H1 (cell line): ENCODE results near the gene RAET1G. TPM values are rescaled to one million over a fixed set of nuclear protein-coding genes. Genes with fewer than 3 reads are reported as not detected.
"Not testable (repeated sequence)": the region's sequence is repeated elsewhere in the genome, so short reads cannot be mapped to it uniquely, and the experiment has no call there.

Experiments
- CTCF ChIA-PET: fragments of 300-600 bp; sonication (Branson Sonifier 250); formaldehyde crosslinking; loops from one replicate; lab custom pipeline; 2021; ENCODE audit not compliant: partially characterized antibody; lab: Charles Lee
- POLR2A ChIA-PET: fragments of 300-600 bp; sonication (Branson Sonifier 250); formaldehyde crosslinking; loops from one replicate; lab custom pipeline; 2021; ENCODE audit warnings: inconsistent platforms; ENCODE audit not compliant: partially characterized antibody; lab: Charles Lee
- DNase-seq, 2 experiments: peaks; one replicate each; pipeline versions ENCODE4 v3.0.0 to v3.0.0-alpha.2; 2010 to 2022; ENCODE audit warnings: low spot score in 2 of 2, low read depth in 1 of 2, mixed read lengths in 1 of 2
- FAIRE-seq: peaks from 2 replicates; lab custom pipeline; 2011; peaks lifted over from hg19 to GRCh38; lab: Jason Lieb, UNC
- H2AFZ ChIP-seq: 2 replicates; pipeline ENCODE4 v1.8.1; 2012; ENCODE audit warnings: low read length, inconsistent platforms
- H2AK5ac ChIP-seq: 2 replicates; pipeline ENCODE4 v1.6.1; 2013; ENCODE audit warnings: low read depth, low read length
- H2BK120ac ChIP-seq: replicated peaks from 2 replicates; pipeline ENCODE3; 2013; ENCODE audit warnings: low read depth, low read length, inconsistent platforms
- H2BK12ac ChIP-seq: 2 replicates; pipeline ENCODE4 v1.6.1; 2013; ENCODE audit warnings: low read depth, low read length
- H2BK15ac ChIP-seq: 2 replicates; pipeline ENCODE4 v1.6.1; 2013; ENCODE audit warnings: low read length
- H2BK20ac ChIP-seq: 2 replicates; pipeline ENCODE4 v1.6.1; 2013; ENCODE audit warnings: low read length
- H2BK5ac ChIP-seq: 2 replicates; pipeline ENCODE4 v1.6.1; 2013; ENCODE audit warnings: low read depth, low read length
- H3K14ac ChIP-seq: 2 replicates; pipeline ENCODE4 v1.6.1; 2013; ENCODE audit warnings: inconsistent platforms; ENCODE audit not compliant: insufficient read length
- H3K18ac ChIP-seq: 2 replicates; pipeline ENCODE4 v1.6.1; 2013; ENCODE audit warnings: low read length; ENCODE audit errors: extremely low read depth
- H3K23ac ChIP-seq: 2 replicates; pipeline ENCODE4 v1.6.1; 2013; ENCODE audit warnings: inconsistent platforms; ENCODE audit not compliant: insufficient read length
- H3K23me2 ChIP-seq: 2 replicates; pipeline ENCODE4 v1.6.1; 2013; ENCODE audit warnings: low read depth, low read length
- H3K27ac ChIP-seq: 2 replicates; pipeline ENCODE4 v1.6.1; 2011; ENCODE audit warnings: low read depth, low read length, inconsistent platforms
- H3K27me3 ChIP-seq, 4 experiments: replicated peaks in 1 of 4; 1 replicate in 1 of 4; 2 replicates in 3 of 4; pipeline versions ENCODE4 v1.6.1 to v1.8.1; 2011 to 2013; ENCODE audit warnings: low read length in 3 of 4, mild to moderate bottlenecking in 3 of 4, inconsistent platforms in 2 of 4, mixed read lengths in 2 of 4, moderate library complexity in 1 of 4; ENCODE audit not compliant: control insufficient read depth in 3 of 4, insufficient read depth in 3 of 4; ENCODE audit errors: extremely low read depth in 1 of 4
- H3K36me3 ChIP-seq, 4 experiments: 2 replicates each; pipeline versions ENCODE4 v1.6.1 to v1.8.1; 2011 to 2013; ENCODE audit warnings: mild to moderate bottlenecking in 4 of 4, low read length in 3 of 4, moderate library complexity in 2 of 4, control low read depth in 1 of 4, inconsistent platforms in 1 of 4; ENCODE audit not compliant: insufficient read depth in 4 of 4, control insufficient read depth in 2 of 4
- H3K4ac ChIP-seq: replicated peaks from 2 replicates; pipeline ENCODE3; 2013; ENCODE audit warnings: low read length, low read depth, mixed read lengths, inconsistent platforms; ENCODE audit not compliant: insufficient read length
- H3K4me1 ChIP-seq, 4 experiments: replicated peaks in 1 of 4; 1 replicate in 1 of 4; 2 replicates in 3 of 4; pipeline versions ENCODE4 v1.6.1 to v1.8.1; 2011 to 2013; ENCODE audit warnings: low read length in 3 of 4, inconsistent platforms in 2 of 4, mixed read lengths in 1 of 4; ENCODE audit not compliant: insufficient read depth in 4 of 4, control insufficient read depth in 3 of 4
- H3K4me2 ChIP-seq, 2 experiments: 2 replicates each; pipeline versions ENCODE4 v1.6.1 to v1.8.1; 2011 to 2013; ENCODE audit warnings: low read depth in 2 of 2, low read length in 2 of 2, control low read depth in 1 of 2, inconsistent platforms in 1 of 2, mild to moderate bottlenecking in 1 of 2; ENCODE audit not compliant: insufficient read depth in 1 of 2
- H3K4me3 ChIP-seq, 4 experiments: fragments of 200-600, 300-600 bp in 1 of 4; sonication (generic), shearing (Covaris generic), sonication (Bioruptor Twin) in 1 of 4; 2 replicates each; pipeline versions ENCODE4 v1.5.1 to v1.8.1; 2011 to 2016; ENCODE audit warnings: low read length in 4 of 4, low read depth in 3 of 4, control low read depth in 2 of 4, inconsistent platforms in 2 of 4, mild to moderate bottlenecking in 2 of 4, mixed read lengths in 1 of 4, moderate library complexity in 1 of 4; ENCODE audit not compliant: insufficient read depth in 2 of 4; ENCODE audit errors: extremely low read depth in 1 of 4
- H3K56ac ChIP-seq: replicated peaks from 2 replicates; pipeline ENCODE3; 2013; ENCODE audit warnings: low read depth, mild to moderate bottlenecking, mixed read lengths, low read length, inconsistent platforms; ENCODE audit not compliant: insufficient read length
- H3K79me1 ChIP-seq: 2 replicates; pipeline ENCODE4 v1.6.1; 2013; ENCODE audit warnings: low read depth, low read length, control low read depth
- H3K79me2 ChIP-seq, 2 experiments: 2 replicates each; pipeline versions ENCODE4 v1.6.1 to v1.8.1; 2012 to 2013; ENCODE audit warnings: low read length in 2 of 2, mild to moderate bottlenecking in 2 of 2, inconsistent platforms in 1 of 2; ENCODE audit not compliant: insufficient read depth in 2 of 2, control insufficient read depth in 1 of 2
- H3K9ac ChIP-seq, 4 experiments: replicated peaks in 1 of 4; 1 replicate in 1 of 4; 2 replicates in 3 of 4; pipeline versions ENCODE4 v1.6.1 to v1.8.1; 2011 to 2013; ENCODE audit warnings: low read depth in 3 of 4, low read length in 3 of 4, control low read depth in 2 of 4, mild to moderate bottlenecking in 2 of 4, moderate library complexity in 2 of 4, inconsistent platforms in 1 of 4; ENCODE audit errors: extremely low read depth in 1 of 4
- H3K9me3 ChIP-seq, 2 experiments: 2 replicates each; pipeline versions ENCODE4 v1.6.1 to v1.8.1; 2012 to 2013; ENCODE audit warnings: mild to moderate bottlenecking in 2 of 2, moderate library complexity in 2 of 2, control low read depth in 1 of 2, inconsistent platforms in 1 of 2, low read depth in 1 of 2, low read length in 1 of 2, mixed read lengths in 1 of 2; ENCODE audit not compliant: insufficient read depth in 2 of 2
- H4K20me1 ChIP-seq, 2 experiments: replicated peaks in 1 of 2; 2 replicates each; pipeline versions ENCODE3 to v1.8.1; 2011 to 2013; ENCODE audit warnings: inconsistent platforms in 2 of 2, low read length in 2 of 2, mild to moderate bottlenecking in 1 of 2; ENCODE audit not compliant: insufficient read depth in 2 of 2, control insufficient read depth in 1 of 2
- H4K5ac ChIP-seq: 2 replicates; pipeline ENCODE4 v1.6.1; 2013; ENCODE audit warnings: low read length, low read depth, mixed read lengths, inconsistent platforms; ENCODE audit not compliant: insufficient read length
- H4K8ac ChIP-seq: 2 replicates; pipeline ENCODE4 v1.8.0; 2013; ENCODE audit warnings: mild to moderate bottlenecking, moderate library complexity, low read length, inconsistent platforms; ENCODE audit not compliant: insufficient read depth; ENCODE audit errors: extremely low read depth
- H4K91ac ChIP-seq: replicated peaks from 2 replicates; pipeline ENCODE3; 2013; ENCODE audit warnings: low read length, mixed read lengths, inconsistent platforms; ENCODE audit not compliant: insufficient read length
- WGBS, 2 experiments: shearing (Covaris generic) in 1 of 2; methylation state at CpG; one replicate each; pipeline versions ENCODE4 v1.1.6 to v1.1.7; 2013 to 2015; ENCODE audit warnings: low lambda C conversion rate in 2 of 2, mixed read lengths in 2 of 2, inconsistent platforms in 1 of 2, low coverage in 1 of 2, missing lambda C conversion rate in 1 of 2; ENCODE audit not compliant: insufficient replicate concordance in 2 of 2, insufficient coverage in 1 of 2, insufficient read length in 1 of 2; ENCODE audit errors: extremely low coverage in 1 of 2, missing lambda C conversion rate in 1 of 2; 5-methylcytosine and 5-hydroxymethylcytosine counted together
- polyA plus RNA-seq, 7 experiments: library from polyadenylated mRNA; depleted of rRNA in 3 of 7; stranded (reverse) in 5 of 7; unstranded in 2 of 7; fragments of >200 nt in 5 of 7; fragments of 200-250 nt in 2 of 7; gene quantifications; 1 replicate in 5 of 7; 2 replicates in 1 of 7; 4 replicates in 1 of 7; pipeline versions ENCODE4 v1.2.1 to v1.2.3, GENCODE V29; 2011 to 2013; ENCODE audit warnings: missing spikeins in 2 of 7, mixed read lengths in 2 of 7
- total RNA-seq: library from RNA; stranded (reverse); fragmentation: NEBNext Ultra II Directional; extraction: Animal tissue kit (Norgen Biotek cat#: 25700); gene quantifications from 2 replicates; pipeline ENCODE4 v1.2.1, GENCODE V29; 2021

Gene RAET1G
- total and polyA plus RNA-seq, 2 of the 8 experiments (the other 6 are each of a cell fraction or from before 2014, with no cell fraction given): 0.08 TPM; not detected in 1

- H3K23ac ChIP-seq, H2BK15ac ChIP-seq, H3K79me2 ChIP-seq, H2BK20ac ChIP-seq, H3K4me3 ChIP-seq, H2BK120ac ChIP-seq, H3K4ac ChIP-seq, H3K36me3 ChIP-seq, H3K14ac ChIP-seq, POLR2A ChIA-PET, H3K79me1 ChIP-seq, H3K27ac ChIP-seq, H2AFZ ChIP-seq, H2AK5ac ChIP-seq, H4K20me1 ChIP-seq, H4K91ac ChIP-seq, H2BK5ac ChIP-seq, H3K56ac ChIP-seq, H3K4me1 ChIP-seq, H4K5ac ChIP-seq, H4K8ac ChIP-seq, H3K9ac ChIP-seq, H3K18ac ChIP-seq, DNase-seq, H3K9me3 ChIP-seq, H2BK12ac ChIP-seq, H3K23me2 ChIP-seq: not testable (repeated sequence)
- WGBS, 2 experiments: 6% methylated on average over 2 of the region's 10 CpGs; no CpG with 5 or more reads in 1 of the 2 experiments
- peak; percentile 48 for FAIRE-seq
- Histone ChIP-seq H3K4me2 (peak overlapping the region in 1 of 2 experiments; percentile 39; a peak in 1 of 4 replicates), H3K27me3 (peaks cover 24 to 74% (median 54%) of the 10 kb centered on the region in 4 experiments)
- CTCF ChIA-PET: interaction anchor here (1.0 kb wide), 1 partner anchor 20 kb away, joined by 3 read pairs; no protein-coding TSS in a partner anchor
These were observed 31.0 kb upstream of the RAET1G start for GRCh38 chr6:149953934-149954327.
